Measurements from ENCODE around the gene CCDC12. TPM values are rescaled to one million over a fixed set of nuclear protein-coding genes. Genes with fewer than 3 reads are reported as not detected.

The CCDC12 gene
- total RNA-seq, 1 experiment from 2014 or later, result 46.5 TPM

DNA sequence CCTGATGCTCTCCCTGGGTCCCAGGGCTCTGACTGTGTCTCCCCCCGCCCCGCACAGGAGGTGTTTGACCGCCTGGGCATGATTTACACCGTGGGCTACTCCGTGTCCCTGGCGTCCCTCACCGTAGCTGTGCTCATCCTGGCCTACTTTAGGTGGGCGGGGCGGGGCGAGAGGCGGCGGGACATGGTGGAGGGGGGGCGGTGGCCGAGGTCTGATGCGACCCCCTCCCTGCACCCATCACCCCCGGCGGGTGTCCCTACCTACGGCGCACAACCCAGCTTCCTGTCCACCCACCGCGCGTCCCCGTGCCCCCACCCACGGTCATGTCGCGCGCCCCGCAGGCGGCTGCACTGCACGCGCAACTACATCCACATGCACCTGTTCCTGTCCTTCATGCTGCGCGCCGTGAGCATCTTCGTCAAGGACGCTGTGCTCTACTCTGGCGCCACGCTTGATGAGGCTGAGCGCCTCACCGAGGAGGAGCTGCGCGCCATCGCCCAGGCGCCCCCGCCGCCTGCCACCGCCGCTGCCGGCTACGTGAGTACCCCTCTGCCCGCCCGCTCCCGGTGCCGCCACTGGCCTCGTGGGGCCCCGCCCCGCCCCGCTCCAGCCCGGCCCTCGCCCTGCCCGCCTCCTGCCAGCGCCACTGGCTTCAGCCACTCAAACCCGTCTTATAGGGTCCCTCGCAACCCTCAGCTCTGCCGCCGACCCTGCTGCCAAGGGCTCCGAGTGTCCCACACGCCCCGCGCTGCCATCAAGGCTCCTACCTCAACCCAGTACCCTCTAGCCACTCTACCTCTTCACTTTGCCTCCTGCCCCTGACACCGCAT lies 78.0 kb downstream of the CCDC12 start:
- Histone ChIP-seq H2AFZ (ENCODE audit: low read depth, low read length, poor library complexity, severe bottlenecking) (no peak overlapping the region), H3K27me3 (ENCODE audit: insufficient read depth, low read length) (no peaks in the 10 kb centered on the region), H3K79me2 (ENCODE audit: insufficient read depth, low read length) (no peaks in the 10 kb centered on the region), H3K9me2 (ENCODE audit: insufficient read depth) (no peaks in the 10 kb centered on the region), H4K20me1 (ENCODE audit: insufficient read depth) (no peaks in the 10 kb centered on the region), H3K9ac (ENCODE audit: low read length) (no peak overlapping the region), H3K4me1 (ENCODE audit: control insufficient read depth in 1 of 2, insufficient read depth in 2 of 2, low read length in 2 of 2) (peaks cover 0 to 4% of the 10 kb centered on the region in 2 experiments; a peak in 2 of 4 replicates), H3K36me3 (ENCODE audit: control insufficient read depth in 1 of 2, insufficient read depth in 2 of 2, low read length in 2 of 2) (no peaks in the 10 kb centered on the region), H3K9me3 (ENCODE audit: control insufficient read depth in 1 of 2, insufficient read depth in 1 of 2, low read depth in 1 of 2, low read length in 2 of 2) (no peaks in the 10 kb centered on the region), H3K4me2 (ENCODE audit: low read length) (no peak overlapping the region), H3K4me3 (replicated peaks in 1 of 2; ENCODE audit: low read depth in 1 of 2, low read length in 2 of 2) (no peak overlapping the region), H3K27ac (ENCODE audit: low read depth, low read length) (no peak overlapping the region)
- intact Hi-C loops (cut with micrococcal nuclease), result loop anchor here (5.0 kb wide), 1 partner anchor 411 kb away; no protein-coding TSS in a partner anchor
- ChIA-PET RAD21 (ENCODE audit: low non-redundant PET in 1 of 2, low total read pairs in 2 of 2, uncharacterized antibody in 2 of 2, unreplicated experiment in 2 of 2) (no interaction called here), CTCF (interaction anchor here (1.0 to 1.1 kb wide), 2 partner anchors 11 to 192 kb away, joined by 3 read pairs; no protein-coding TSS in a partner anchor), POLR2A (no interaction called here)
- ATAC-seq, result no peak
- DNase-seq (ENCODE audit: low read depth, low spot score), result no peak
- BruUV-seq (replicated peaks), result no TSS peak
- no peak for TF ChIP-seq SIN3A (IDR thresholded peaks at IDR 0.05; ENCODE audit: low read depth)
- no peak for TF ChIP-seq YY1 (IDR thresholded peaks at IDR 0.05; ENCODE audit: extremely low read depth, insufficient replicate concordance, low read depth, low read length)
- TF ChIP-seq, protein P1, sequence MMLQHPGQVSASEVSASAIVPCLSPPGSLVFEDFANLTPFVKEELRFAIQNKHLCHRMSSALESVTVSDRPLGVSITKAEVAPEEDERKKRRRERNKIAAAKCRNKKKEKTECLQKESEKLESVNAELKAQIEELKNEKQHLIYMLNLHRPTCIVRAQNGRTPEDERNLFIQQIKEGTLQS (IDR thresholded peaks at IDR 0.05), result no peak
- TF ChIP-seq, protein P2, sequence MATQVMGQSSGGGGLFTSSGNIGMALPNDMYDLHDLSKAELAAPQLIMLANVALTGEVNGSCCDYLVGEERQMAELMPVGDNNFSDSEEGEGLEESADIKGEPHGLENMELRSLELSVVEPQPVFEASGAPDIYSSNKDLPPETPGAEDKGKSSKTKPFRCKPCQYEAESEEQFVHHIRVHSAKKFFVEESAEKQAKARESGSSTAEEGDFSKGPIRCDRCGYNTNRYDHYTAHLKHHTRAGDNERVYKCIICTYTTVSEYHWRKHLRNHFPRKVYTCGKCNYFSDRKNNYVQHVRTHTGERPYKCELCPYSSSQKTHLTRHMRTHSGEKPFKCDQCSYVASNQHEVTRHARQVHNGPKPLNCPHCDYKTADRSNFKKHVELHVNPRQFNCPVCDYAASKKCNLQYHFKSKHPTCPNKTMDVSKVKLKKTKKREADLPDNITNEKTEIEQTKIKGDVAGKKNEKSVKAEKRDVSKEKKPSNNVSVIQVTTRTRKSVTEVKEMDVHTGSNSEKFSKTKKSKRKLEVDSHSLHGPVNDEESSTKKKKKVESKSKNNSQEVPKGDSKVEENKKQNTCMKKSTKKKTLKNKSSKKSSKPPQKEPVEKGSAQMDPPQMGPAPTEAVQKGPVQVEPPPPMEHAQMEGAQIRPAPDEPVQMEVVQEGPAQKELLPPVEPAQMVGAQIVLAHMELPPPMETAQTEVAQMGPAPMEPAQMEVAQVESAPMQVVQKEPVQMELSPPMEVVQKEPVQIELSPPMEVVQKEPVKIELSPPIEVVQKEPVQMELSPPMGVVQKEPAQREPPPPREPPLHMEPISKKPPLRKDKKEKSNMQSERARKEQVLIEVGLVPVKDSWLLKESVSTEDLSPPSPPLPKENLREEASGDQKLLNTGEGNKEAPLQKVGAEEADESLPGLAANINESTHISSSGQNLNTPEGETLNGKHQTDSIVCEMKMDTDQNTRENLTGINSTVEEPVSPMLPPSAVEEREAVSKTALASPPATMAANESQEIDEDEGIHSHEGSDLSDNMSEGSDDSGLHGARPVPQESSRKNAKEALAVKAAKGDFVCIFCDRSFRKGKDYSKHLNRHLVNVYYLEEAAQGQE (IDR thresholded peaks at IDR 0.05; ENCODE audit: low read depth), result no peak
- TF ChIP-seq CBX3 (IDR thresholded peaks at IDR 0.05; ENCODE audit: low read depth), result no peak
- no peak for TF ChIP-seq SP1 (IDR thresholded peaks at IDR 0.05; ENCODE audit: low read depth)
- no peak for TF ChIP-seq TCF7L2 (IDR thresholded peaks at IDR 0.05; ENCODE audit: borderline replicate concordance, extremely low read depth, insufficient read depth, insufficient read length)
- TF ChIP-seq EGR1 (IDR thresholded peaks at IDR 0.05; ENCODE audit: low read depth), result no peak
- TF ChIP-seq RAD21 (IDR thresholded peaks at IDR 0.05; ENCODE audit: low read depth), result no peak
- TF ChIP-seq POLR2AphosphoS5 (IDR thresholded peaks at IDR 0.05; ENCODE audit: low read depth, low read length), result no peak
- TF ChIP-seq ZFX (IDR thresholded peaks at IDR 0.05), result no peak
